GM12873 (cell line): ENCODE data around the gene ANO3.
A peak's percentile ranks its signal among the peaks of the same experiment; 100 is the strongest.

Experiments
- TF ChIP-seq, protein P1 (sequence below): IDR thresholded peaks from 2 replicates; pipeline ENCODE4 v1.5.1; 2012; ENCODE audit warnings: low read depth, mild to moderate bottlenecking, moderate library complexity, low read length, control low read depth; ENCODE audit not compliant: insufficient read depth; ENCODE audit errors: missing control alignments

Gene ANO3

DNA sequence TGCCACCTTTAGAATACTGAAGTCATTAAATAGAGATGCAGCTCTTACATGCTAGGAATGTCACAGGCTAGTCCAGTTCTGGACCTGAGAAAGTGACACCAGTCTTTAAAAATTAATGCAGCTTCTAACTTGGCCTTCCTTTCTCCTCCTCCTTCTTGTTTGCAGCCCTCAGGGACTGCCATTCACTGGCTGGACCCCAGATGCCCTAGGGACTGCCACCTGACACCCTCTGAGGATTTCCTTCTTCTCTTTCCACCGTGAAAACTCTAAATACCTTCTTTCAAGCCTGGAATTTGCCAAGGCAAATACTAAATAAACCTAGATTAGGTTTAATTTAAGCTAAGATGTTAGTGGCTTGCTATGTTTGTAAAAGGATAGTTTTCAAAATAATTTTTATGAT is 161.7 kb downstream of the ANO3 start:
- TF ChIP-seq, protein P1, sequence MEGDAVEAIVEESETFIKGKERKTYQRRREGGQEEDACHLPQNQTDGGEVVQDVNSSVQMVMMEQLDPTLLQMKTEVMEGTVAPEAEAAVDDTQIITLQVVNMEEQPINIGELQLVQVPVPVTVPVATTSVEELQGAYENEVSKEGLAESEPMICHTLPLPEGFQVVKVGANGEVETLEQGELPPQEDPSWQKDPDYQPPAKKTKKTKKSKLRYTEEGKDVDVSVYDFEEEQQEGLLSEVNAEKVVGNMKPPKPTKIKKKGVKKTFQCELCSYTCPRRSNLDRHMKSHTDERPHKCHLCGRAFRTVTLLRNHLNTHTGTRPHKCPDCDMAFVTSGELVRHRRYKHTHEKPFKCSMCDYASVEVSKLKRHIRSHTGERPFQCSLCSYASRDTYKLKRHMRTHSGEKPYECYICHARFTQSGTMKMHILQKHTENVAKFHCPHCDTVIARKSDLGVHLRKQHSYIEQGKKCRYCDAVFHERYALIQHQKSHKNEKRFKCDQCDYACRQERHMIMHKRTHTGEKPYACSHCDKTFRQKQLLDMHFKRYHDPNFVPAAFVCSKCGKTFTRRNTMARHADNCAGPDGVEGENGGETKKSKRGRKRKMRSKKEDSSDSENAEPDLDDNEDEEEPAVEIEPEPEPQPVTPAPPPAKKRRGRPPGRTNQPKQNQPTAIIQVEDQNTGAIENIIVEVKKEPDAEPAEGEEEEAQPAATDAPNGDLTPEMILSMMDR: no peak

DNA sequence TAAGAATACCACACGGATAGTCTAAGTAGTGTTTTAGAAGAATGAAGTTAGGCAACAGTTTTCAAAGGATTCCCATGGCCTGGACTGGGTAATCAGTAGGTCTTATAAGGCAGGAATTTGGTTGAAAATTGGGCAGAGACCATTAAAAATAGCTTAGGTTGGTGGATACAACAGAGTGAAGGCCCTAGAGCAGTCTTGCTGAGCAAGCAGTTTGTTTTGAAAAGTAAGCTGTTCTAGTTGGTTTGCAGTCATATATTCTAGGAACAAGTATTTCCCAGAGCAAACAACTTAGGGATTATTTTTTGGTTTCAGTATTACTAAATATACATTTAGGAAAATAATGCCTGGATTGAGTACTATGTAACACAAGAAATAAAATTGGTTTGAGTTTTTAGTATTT is 175.3 kb downstream of the ANO3 start:
- TF ChIP-seq, protein P1: no peak

DNA sequence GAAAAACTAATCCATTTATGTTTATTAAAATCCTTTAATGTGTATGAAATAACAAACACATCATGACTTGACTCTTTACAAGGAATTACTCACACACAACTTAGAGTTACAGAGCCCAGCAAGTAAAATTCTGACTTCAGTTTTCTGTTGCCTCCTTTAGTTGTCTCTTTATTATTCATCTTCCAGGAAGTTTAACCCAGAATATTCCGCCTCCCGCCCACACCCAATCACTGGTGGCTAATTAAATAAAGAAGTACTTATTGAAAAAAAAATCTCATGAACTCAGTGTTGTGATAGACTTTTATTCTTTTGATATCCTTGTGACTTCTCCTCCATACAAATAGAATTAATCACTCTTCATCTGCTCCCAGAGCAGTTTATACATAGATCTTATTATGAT is 178.2 kb downstream of the ANO3 start:
- TF ChIP-seq, protein P1: no peak

DNA sequence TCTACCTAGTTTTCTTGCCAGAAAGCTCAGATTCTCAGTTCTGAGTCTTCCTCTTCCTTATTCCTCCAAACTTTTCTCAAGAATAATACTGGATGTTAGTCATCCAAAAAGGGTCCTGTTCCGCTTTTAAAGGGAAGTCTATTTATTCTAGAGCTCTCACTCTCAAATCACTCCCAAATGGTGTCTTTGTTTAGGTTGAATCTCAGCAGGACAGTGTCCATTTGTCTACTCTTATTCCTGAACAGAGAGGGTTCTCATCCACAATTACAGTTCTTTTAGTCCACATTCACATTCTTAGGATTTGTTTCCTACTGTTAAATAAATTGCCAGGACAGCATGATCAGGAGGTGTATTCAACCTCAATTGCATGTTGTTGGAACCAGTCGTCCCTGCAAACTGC is 178.8 kb downstream of the ANO3 start:
- TF ChIP-seq, protein P1: no peak

DNA sequence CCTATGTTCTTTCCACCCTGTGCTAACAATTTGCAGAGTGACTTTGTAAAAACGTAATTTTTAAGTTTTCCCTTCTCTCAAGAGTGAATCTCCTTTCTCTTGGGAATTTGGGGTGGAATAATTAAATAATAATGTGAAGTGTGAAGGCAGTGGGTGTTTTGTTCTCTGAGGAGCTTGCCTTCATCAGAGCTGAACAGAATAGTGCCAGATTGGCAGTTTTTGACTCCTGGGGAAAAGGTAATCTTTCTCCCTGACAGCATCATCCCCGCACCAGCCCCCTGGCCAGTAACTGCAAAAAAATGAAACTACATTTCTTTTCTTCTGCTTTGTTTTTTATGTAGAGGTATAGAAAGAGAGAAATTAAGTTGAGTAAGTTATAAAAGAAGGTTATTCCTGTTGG is 180.3 kb downstream of the ANO3 start:
- TF ChIP-seq, protein P1: no peak

DNA sequence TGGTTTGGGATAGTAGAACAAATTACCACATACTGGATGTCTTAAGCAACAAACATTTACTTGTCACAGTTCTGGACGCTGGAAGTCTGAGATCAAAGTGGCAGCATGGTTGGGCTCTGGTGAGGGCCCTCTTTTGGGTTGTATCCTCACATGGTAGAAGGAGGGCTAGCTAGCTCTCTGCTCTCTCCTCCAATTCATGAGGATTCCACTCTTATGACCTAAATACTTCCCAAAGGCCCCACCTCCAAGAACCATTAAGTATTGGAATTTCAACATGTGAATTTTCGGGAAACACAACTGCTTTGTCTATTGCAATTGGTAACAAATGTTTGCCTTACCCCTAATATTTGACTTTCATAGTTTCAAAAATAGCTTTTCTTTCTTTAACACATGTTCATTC is 187.5 kb downstream of the ANO3 start:
- TF ChIP-seq, protein P1: no peak

DNA sequence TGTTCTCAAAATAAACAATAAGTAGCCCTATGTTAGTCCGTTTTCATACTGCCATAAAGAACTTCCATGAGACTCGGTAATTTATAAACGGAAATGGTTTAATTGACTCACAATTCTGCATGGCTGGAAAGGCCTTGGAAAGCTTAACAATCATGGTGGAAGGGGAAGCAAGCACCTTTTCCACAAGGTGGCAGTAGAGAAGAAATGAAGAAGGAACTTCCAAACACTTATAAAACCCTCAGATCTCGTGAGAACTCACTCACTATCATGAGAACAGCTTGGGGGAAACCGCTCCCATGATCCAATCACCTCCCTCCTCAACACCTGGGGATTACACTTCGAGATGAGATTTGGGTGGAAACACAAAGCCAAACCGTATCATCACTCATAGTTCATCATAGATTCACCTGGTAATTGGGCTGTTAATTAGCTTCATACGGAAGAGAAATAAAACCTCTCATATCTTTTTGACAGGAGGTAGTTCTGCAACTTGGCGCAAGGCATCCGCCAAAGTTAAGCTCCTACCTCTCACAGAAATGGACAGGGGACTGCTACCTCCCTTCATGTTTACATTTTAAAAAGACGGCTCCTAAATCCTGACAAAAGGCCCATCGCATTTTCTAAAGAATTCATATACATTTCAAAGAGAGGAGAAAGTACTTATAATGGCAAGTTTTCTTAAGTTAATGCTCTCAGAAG is 191.1 kb downstream of the ANO3 start:
- TF ChIP-seq, protein P1: peak; percentile 39
